ENCODE data around the gene PAEP. TPM values are rescaled to one million over a fixed set of nuclear protein-coding genes. Genes with fewer than 3 reads are reported as not detected.

PAEP gene
- total and polyA plus RNA-seq, 9 donors: 0.41 to 8.8 (median 1.2) TPM; not detected in 2

GRCh38 chr9:135610290-135611141 is 49.0 kb downstream of the PAEP start:
- TF ChIP-seq, protein P1, sequence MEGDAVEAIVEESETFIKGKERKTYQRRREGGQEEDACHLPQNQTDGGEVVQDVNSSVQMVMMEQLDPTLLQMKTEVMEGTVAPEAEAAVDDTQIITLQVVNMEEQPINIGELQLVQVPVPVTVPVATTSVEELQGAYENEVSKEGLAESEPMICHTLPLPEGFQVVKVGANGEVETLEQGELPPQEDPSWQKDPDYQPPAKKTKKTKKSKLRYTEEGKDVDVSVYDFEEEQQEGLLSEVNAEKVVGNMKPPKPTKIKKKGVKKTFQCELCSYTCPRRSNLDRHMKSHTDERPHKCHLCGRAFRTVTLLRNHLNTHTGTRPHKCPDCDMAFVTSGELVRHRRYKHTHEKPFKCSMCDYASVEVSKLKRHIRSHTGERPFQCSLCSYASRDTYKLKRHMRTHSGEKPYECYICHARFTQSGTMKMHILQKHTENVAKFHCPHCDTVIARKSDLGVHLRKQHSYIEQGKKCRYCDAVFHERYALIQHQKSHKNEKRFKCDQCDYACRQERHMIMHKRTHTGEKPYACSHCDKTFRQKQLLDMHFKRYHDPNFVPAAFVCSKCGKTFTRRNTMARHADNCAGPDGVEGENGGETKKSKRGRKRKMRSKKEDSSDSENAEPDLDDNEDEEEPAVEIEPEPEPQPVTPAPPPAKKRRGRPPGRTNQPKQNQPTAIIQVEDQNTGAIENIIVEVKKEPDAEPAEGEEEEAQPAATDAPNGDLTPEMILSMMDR (IDR thresholded peaks at IDR 0.05): no peak
- TF ChIP-seq EP300 (IDR thresholded peaks at IDR 0.05) (no peak), POLR2A (IDR thresholded peaks at IDR 0.05) (no peak)
- H3K36me3 ChIP-seq: no peaks in the 10 kb centered on the region
- no peaks in the 10 kb centered on the region for H3K27me3 ChIP-seq
- H3K4me3 ChIP-seq: no peak overlapping the region
- H3K9me3 ChIP-seq: no peaks in the 10 kb centered on the region
- no peaks in the 10 kb centered on the region for H3K4me1 ChIP-seq (ENCODE audit: insufficient read depth)
- intact Hi-C loops (cut with DNase I): no loop called here
- 76 to 82% (median 81%) methylated on average over 13 of the region's 13 CpGs for WGBS, 3 donors
- no peak for DNase-seq
- no peak overlapping the region for H3K27ac ChIP-seq

GRCh38 chr9:135611142-135611874 is 49.8 kb downstream of the PAEP start:
- Histone ChIP-seq H3K4me1 (ENCODE audit: insufficient read depth) (no peaks in the 10 kb centered on the region), H3K27ac (no peak overlapping the region), H3K9me3 (no peaks in the 10 kb centered on the region), H3K4me3 (no peak overlapping the region), H3K36me3 (no peaks in the 10 kb centered on the region), H3K27me3 (no peaks in the 10 kb centered on the region)
- WGBS, 3 donors: 82 to 94% (median 85%) methylated on average over 7 of the region's 7 CpGs
- TF ChIP-seq, protein P1 (IDR thresholded peaks at IDR 0.05): no peak
- no peak for DNase-seq
- intact Hi-C loops (cut with DNase I): no loop called here

GRCh38 chr9:135611875-135612209 is 50.3 kb downstream of the PAEP start:
- Histone ChIP-seq H3K27me3 (no peaks in the 10 kb centered on the region), H3K4me1 (ENCODE audit: insufficient read depth) (no peaks in the 10 kb centered on the region)

GRCh38 chr9:135612437-135612836 is 50.9 kb downstream of the PAEP start:
- TF ChIP-seq EP300 (IDR thresholded peaks at IDR 0.05): no peak
- no peak for TF ChIP-seq POLR2A (IDR thresholded peaks at IDR 0.05)
- TF ChIP-seq, protein P1 (IDR thresholded peaks at IDR 0.05): no peak
- Histone ChIP-seq H3K36me3 (no peaks in the 10 kb centered on the region), H3K9me3 (no peaks in the 10 kb centered on the region), H3K4me3 (no peak overlapping the region), H3K27me3 (no peaks in the 10 kb centered on the region), H3K27ac (no peak overlapping the region), H3K4me1 (ENCODE audit: insufficient read depth) (no peaks in the 10 kb centered on the region)
- intact Hi-C loops (cut with DNase I): no loop called here
- DNase-seq: no peak
- 74 to 86% (median 84%) methylated on average over 8 of the region's 8 CpGs for WGBS, 3 donors

More at GRCh38 chr9:135611875-135612209, 50.3 kb downstream of the PAEP start:
- Histone ChIP-seq H3K36me3 (no peaks in the 10 kb centered on the region), H3K4me3 (no peak overlapping the region), H3K27ac (no peak overlapping the region), H3K9me3 (no peaks in the 10 kb centered on the region)
- intact Hi-C loops (cut with DNase I): no loop called here
- TF ChIP-seq EP300 (IDR thresholded peaks at IDR 0.05) (no peak), POLR2A (IDR thresholded peaks at IDR 0.05) (no peak)
- TF ChIP-seq, protein P1 (IDR thresholded peaks at IDR 0.05): no peak
- DNase-seq: no peak
- 16 to 33% (median 18%) methylated on average over 4 of the region's 4 CpGs for WGBS, 3 donors

All from ovary (tissue), 9 donors.